Upper lobe of right lung (tissue), 1 donor: ENCODE data around the gene CLCN7. TPM values are rescaled to one million over a fixed set of nuclear protein-coding genes. Genes with fewer than 3 reads are reported as not detected.
A peak's percentile ranks its signal among the peaks of the same experiment; 100 is the strongest.

Experiments used
- ATAC-seq: fragments of 200-7000 bp; cut with Tn5 transposase; one replicate; pipeline ENCODE4 v1.9.1; 2020; ENCODE audit warnings: mild to moderate bottlenecking, moderate library complexity
- DNase-seq: peaks from one replicate; pipeline ENCODE4 v3.0.0-alpha.2; 2020
- H3K27ac ChIP-seq: fragments of 200-600 bp; one replicate; pipeline ENCODE4 v1.8.0; 2022
- H3K27me3 ChIP-seq: fragments of 200-600 bp; one replicate; pipeline ENCODE4 v1.8.0; 2022; ENCODE audit warnings: mild to moderate bottlenecking
- H3K36me3 ChIP-seq: fragments of 200-600 bp; one replicate; pipeline ENCODE4 v1.8.0; 2022
- H3K4me1 ChIP-seq: fragments of 200-600 bp; one replicate; pipeline ENCODE4 v1.8.0; 2022
- H3K4me3 ChIP-seq: fragments of 200-600 bp; one replicate; pipeline ENCODE4 v1.8.0; 2022; ENCODE audit warnings: mild to moderate bottlenecking
- H3K9me3 ChIP-seq: fragments of 200-600 bp; one replicate; pipeline ENCODE4 v1.8.0; 2022
- CTCF ChIP-seq: fragments of 200-600 bp; IDR thresholded peaks from one replicate; pipeline ENCODE4 v1.8.0; 2022; ENCODE audit warnings: antibody characterized with exemption
- intact Hi-C: fragments of 100-400 bp; cut with DNase I; formaldehyde crosslinking; loops from one replicate; pipeline ENCODE4 v1.11.0; 2022
- total RNA-seq: library from RNA; stranded (reverse); fragmentation: NEBNext Ultra II Directional; extraction: Animal tissue kit (Norgen Biotek cat#: 25700); gene quantifications from one replicate; pipeline ENCODE4 v1.2.1, GENCODE V29; 2021
- donor health status: DM: no; HTN: yes; CAD: no; lungs with severe emphysema.

Gene CLCN7
- total RNA-seq, 1 donor from 2014 or later = 138 TPM

DNA sequence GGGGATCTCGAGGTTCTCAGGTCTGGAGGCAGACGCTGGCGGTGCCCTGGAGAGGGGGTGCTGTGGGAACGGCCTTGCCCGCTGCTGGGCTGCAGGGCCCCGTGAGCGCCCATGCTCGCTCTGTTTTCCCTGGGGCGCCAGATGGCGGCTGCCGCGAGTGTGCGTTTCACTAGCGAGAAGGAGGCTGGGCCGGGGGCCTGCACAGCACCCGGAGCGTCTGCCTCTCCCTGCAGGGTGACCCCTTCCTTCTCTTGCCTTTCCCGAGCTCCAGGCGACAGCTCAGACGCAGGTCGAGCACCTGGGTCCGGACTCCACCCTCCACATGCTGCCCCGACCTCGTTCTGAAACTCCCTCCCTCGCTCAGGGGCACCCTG is 21.0 kb upstream of the CLCN7 start:
- peaks cover 19% of the 10 kb centered on the region for H3K4me1 ChIP-seq
- no peak overlapping the region for H3K27ac ChIP-seq
- intact Hi-C loops = loop anchor here (10.0 kb wide), 1 partner anchor 59 kb away; no protein-coding TSS in a partner anchor
- no peaks in the 10 kb centered on the region for H3K9me3 ChIP-seq
- ATAC-seq (no peak), DNase-seq (no peak)
- H3K4me3 ChIP-seq = no peak overlapping the region
- no peaks in the 10 kb centered on the region for H3K27me3 ChIP-seq
- TF ChIP-seq CTCF = no peak
- H3K36me3 ChIP-seq = peaks cover 26% of the 10 kb centered on the region

DNA sequence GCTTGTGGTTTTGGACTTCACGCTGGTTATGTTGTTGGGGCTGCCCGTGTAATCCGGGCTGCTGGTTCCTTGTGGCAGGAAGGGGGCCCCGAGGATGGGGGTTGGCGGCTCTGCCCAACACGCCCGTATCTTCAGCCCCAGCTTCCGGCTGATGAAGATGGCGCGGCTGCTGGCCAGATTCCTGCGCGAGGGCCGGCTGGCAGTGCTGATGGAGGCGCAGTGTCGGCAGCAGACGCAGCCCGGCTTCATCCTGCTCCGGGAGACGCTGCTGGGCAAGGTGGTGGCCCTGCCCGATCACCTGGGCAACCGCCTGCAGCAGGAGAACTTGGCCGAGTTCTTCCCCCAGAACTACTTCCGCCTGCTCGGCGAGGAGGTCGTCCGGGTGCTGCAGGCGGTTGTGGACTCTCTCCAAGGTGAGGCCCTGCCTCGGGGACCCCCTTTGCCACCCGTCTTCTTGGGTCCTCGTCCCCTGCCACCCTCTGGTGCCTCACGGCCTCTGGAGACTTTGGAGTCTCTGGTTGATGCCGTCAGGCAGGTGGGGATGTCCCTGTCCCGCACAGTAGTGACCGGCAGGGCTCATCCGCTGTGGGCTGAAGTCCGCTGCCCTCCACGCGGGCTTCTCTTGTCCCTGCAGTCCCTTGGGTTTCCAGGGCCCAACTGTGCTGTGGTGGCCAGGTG is 20.5 kb upstream of the CLCN7 start:
- Histone ChIP-seq H3K27me3 (no peaks in the 10 kb centered on the region), H3K9me3 (no peaks in the 10 kb centered on the region), H3K27ac (no peak overlapping the region), H3K4me1 (peaks cover 19% of the 10 kb centered on the region), H3K4me3 (no peak overlapping the region), H3K36me3 (peaks cover 21% of the 10 kb centered on the region)
- DNase-seq (no peak), ATAC-seq (no peak)
- intact Hi-C loops = loop anchor here (10.0 kb wide), 1 partner anchor 59 kb away; no protein-coding TSS in a partner anchor
- TF ChIP-seq CTCF = no peak

DNA sequence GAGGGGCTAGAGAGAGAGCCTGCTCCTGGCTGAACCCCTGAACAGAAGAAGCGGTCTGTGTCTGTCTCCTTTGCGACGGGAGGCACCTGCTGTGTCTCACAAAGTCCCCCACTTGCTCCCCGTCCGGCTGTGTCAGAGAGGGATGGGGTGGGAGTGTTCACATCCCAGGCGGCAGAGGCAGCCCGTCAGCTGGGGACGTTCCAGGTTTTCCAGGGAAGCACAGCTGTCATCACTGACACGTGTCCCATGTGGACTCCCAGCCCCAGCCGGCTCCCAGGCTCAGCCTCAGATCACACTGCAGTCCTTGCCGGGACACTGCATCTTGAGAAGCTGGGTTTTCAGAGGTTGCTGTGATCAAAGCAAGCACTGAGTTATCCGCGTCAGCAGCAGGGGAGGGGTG is 19.9 kb upstream of the CLCN7 start:
- H3K4me3 ChIP-seq = no peak overlapping the region
- TF ChIP-seq CTCF = no peak
- H3K27ac ChIP-seq = no peak overlapping the region
- H3K4me1 ChIP-seq = peaks cover 19% of the 10 kb centered on the region
- DNase-seq (no peak), ATAC-seq (no peak)
- H3K27me3 ChIP-seq = no peaks in the 10 kb centered on the region
- intact Hi-C loops = loop anchor here (10.0 kb wide), 1 partner anchor 60 kb away; no protein-coding TSS in a partner anchor
- H3K9me3 ChIP-seq = no peaks in the 10 kb centered on the region
- peaks cover 15% of the 10 kb centered on the region for H3K36me3 ChIP-seq

GRCh38 chr16:1494129-1494640 is 19.4 kb upstream of the CLCN7 start:
- intact Hi-C loops = loop anchor here (10.0 kb wide), 1 partner anchor 61 kb away; no protein-coding TSS in a partner anchor
- peak; percentile 68 for DNase-seq
- peak; percentile 57 for TF ChIP-seq CTCF
- H3K27me3 ChIP-seq = no peaks in the 10 kb centered on the region
- ATAC-seq = peak; percentile 5
- H3K4me3 ChIP-seq = peak overlapping the region; percentile 77
- no peaks in the 10 kb centered on the region for H3K9me3 ChIP-seq
- H3K4me1 ChIP-seq = peaks cover 19% of the 10 kb centered on the region
- peaks cover 9% of the 10 kb centered on the region for H3K36me3 ChIP-seq
- peak overlapping the region; percentile 90 for H3K27ac ChIP-seq

- H3K4me1 ChIP-seq = peaks cover 19% of the 10 kb centered on the region
- intact Hi-C loops = loop anchor here (10.0 kb wide), 1 partner anchor 61 kb away; no protein-coding TSS in a partner anchor
- peak overlapping the region; percentile 77 for H3K4me3 ChIP-seq
- TF ChIP-seq CTCF = no peak
- peak; percentile 20 for ATAC-seq
- DNase-seq = no peak
- H3K36me3 ChIP-seq = peaks cover 9% of the 10 kb centered on the region
- H3K27me3 ChIP-seq = no peaks in the 10 kb centered on the region
- peak overlapping the region; percentile 90 for H3K27ac ChIP-seq
- H3K9me3 ChIP-seq = no peaks in the 10 kb centered on the region
Observed at GRCh38 chr16:1493746-1494094, 18.9 kb upstream of the CLCN7 start.
